ENCODE data around the gene CTNNBIP1.

CTNNBIP1 gene

DNA sequence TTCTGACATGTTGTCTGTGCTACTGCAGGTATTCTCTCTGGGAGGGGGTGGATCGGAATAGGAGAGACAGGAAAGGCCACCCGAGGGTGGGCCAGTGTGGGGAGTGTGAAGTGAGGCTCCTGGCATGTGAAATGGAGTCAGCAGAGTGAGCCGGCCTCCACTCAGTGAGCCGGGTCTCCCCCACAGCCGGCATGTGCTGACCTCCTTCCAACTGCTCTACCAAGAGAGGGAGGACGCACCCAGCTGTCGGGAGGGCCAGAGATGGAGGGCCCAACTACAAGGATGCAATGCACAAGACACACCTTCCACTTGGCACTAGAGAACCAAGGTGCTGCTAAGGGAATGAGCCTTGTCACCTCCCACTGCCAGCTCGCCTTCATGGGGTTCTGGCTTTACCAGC lies 58.1 kb downstream of the CTNNBIP1 start:
- no peak for DNase-seq

DNA sequence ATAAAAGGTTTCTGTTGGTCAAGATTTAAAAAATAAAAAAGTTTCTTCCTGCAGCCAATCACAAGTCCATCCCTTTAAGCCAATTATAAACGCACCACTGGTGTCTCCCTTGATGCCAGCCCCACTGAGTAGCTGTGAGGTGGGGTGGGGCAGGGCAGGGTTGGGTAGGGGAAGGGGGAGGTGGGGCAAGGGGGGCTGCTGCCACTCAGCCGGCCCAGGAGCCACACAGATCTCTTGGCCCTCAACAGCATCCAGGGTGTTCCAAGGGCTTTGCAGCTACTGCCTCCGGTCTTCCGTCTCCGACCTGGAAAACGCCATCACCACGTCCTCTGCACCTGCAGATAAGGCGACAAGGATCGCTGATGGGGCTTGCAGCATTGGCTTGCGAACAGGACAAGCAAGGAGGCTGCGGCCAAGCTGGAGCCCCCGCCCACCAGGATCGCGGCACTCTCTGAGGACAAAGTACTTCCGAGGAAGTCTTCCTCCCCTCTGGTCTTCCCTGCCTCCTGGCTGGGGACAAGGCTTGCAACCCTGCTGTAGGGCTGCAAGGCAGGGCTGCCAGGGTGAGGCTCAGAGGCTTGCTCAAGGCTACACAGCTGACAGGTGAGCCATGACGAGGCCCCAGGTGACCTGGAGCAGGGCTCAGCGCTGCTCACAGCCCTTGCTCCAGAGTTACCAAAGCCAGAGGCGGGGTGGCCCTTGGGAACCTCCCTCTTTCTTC lies 59.5 kb downstream of the CTNNBIP1 start:
- no peak for DNase-seq

DNA sequence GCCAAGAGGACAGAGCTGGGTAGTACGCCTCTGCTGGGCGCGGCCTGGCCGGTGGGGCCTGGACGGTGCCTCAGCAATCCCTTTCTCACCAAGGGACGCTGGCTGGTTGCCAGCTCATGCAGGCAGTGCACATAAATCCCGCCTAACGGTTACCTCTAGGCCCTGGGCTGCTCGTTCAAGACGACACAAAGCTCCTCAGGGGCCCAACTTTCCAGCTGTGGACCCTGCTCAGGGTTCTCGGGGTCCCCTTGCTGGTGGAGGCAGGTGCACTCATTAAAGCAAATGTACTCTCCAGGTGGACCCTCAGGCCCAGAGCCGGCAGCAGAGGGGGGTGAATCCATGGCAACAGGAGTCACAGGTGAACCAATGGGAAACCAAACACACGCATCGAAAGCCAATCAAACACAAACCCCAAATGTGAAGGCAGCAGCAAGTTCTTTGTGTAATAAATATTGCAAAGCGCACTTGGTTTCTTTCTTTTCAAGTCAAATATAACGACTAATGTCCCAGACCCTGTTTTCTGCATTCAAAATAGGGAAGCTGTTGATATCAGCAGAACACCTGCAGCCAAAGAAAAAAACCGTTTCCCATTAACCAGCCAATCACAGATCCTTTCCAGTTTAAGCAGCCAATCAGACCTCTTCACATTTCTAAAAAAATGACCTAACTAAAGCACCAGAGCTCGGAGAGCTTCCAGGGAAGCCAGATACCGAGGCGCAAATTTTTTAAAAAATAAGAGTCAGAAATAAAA lies 60.2 kb downstream of the CTNNBIP1 start:
- DNase-seq = peak; percentile 34

DNA sequence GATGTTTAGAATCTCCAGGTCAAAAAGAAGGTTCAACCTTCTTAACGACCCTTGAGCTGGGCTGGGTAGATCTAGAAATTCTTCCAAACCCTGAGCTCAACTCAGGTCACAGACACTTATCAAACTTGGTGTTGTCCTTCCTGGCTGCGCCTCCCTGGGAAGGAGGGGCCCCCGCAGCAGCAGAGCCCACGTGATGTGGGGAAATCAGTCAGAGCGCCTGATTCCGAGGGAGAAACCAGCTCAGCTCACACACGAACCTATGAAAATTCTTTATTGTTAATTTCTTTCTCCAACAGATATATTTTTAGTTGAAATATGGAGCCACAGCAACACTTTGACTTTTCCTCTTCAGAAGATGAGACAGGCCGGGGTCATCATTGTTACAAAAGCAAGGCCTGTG lies 62.0 kb downstream of the CTNNBIP1 start:
- no peak for DNase-seq

DNA sequence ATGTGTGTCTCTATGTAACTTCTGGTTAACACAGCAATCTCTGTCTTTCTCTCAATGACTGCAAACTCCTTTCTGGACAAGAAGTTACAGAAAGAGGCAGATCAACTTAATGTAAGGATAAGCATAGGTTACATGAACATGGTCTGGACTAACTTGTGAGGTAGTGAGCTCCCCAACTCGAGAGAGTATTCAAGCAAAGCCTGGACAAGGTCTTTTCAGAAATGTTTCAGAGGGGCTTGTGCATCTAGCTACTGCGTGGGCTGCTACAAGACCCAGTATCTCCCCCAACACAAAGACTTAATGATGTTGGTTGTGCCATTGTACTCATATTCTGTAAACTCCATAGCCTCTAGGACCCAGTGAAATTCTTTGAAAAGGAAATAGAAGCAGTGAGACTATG lies 62.8 kb downstream of the CTNNBIP1 start:
- DNase-seq = no peak

DNA sequence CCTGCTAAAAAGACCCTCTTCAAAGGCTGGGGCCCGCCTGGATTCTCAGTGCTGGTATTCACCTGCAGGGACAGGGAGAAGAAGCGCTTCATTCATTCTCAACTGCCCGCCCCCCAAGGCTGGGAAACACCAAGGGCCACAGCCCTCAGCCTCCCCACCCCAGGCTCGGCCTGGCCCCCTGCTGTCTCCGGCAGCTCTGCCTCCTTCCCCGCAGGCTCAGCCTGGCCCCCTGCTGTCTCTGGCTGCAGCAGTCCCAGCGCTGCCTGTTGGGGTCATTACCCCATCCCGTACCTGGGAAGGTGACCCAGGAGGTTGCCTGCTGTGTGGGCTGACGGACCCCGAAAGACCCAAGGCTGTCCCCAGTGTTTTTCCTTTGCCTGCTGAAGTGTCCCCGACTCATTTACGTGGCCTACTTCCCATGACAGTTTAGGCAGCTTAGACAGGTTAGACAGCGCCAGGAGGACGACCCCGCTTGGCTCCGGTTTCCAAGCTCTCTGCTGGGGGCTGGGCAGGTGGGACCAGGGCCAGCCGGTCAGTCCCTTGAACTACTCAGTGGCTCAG lies 63.4 kb downstream of the CTNNBIP1 start:
- no peak for DNase-seq

DNA sequence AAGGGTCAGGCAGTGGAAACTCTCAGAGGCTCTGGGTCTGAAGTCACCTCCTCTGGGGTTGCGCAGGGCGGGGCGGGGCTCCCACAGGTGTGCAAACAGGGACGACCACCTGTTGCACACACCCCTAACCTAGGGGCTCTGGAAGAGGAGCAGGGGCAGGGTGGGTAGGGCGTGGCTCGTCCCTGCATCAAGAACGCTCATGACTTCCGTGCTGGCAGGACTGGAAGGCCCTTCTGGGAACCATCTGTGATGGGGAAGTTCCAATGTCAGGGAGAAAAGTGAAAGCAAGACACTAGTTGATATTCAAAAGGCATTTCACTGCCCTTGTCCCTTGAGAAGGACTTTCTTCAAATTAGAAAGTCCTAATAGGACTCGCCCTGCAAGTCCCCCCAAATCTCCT lies 64.2 kb downstream of the CTNNBIP1 start:
- DNase-seq = no peak

DNA sequence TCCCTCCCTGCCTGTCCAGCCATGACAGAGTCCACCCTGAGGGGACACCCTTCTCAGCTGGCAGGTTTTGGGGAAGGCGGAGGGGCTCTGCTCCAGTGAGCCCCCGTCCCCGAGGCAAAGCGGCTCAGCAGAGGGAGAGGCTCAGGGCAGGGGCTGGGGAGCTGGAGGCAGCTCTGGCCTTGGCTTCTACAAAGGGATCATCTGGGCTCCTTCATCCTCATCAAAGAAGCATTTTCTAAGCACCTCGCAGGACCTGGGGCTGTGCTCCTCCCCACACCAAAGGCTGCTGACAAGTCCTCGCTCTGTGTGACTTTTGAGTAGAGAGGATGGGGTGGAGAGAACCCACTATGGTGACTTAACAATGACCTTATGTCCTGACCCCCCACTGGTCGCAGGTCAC lies 65.3 kb downstream of the CTNNBIP1 start:
- no peak for DNase-seq

DNA sequence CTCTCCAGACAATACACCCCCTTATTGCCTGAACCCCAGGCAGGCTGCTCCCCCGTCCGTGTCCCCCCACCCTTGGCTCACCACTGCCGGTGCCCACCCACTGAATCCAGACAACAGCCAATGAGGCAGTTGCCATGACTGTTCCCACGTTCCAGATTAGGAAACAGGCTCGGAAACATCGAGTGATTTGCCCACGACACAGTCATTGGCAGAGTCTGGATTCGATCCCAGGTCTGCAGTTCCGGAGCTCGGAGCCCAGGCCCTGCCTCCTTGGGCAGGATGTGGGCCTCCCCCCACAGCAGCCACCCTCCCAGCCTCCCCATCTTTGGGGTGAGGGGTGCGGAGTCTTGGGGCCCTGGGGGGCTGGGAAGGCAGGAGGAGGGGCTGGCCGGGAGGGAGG lies 66.0 kb downstream of the CTNNBIP1 start:
- no peak for DNase-seq

DNA sequence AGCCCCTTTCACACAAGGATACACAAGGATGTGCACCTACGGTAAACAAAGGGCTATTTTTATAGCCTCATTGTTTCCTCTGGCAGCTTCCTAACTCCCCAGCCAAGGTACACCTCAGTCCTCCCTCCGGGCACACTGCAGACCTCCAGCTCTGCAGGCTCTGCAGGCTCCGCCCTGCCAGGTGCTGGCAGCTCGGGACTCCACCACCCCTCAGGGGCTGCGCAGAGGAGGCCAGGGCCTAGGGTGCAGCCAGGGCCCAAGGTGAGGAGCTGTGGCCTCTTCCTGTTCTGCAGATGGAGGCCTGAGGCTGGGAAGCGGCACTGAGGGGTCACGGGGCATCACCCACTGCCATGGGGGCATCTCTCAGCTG lies 66.5 kb downstream of the CTNNBIP1 start:
- DNase-seq = no peak

DNA sequence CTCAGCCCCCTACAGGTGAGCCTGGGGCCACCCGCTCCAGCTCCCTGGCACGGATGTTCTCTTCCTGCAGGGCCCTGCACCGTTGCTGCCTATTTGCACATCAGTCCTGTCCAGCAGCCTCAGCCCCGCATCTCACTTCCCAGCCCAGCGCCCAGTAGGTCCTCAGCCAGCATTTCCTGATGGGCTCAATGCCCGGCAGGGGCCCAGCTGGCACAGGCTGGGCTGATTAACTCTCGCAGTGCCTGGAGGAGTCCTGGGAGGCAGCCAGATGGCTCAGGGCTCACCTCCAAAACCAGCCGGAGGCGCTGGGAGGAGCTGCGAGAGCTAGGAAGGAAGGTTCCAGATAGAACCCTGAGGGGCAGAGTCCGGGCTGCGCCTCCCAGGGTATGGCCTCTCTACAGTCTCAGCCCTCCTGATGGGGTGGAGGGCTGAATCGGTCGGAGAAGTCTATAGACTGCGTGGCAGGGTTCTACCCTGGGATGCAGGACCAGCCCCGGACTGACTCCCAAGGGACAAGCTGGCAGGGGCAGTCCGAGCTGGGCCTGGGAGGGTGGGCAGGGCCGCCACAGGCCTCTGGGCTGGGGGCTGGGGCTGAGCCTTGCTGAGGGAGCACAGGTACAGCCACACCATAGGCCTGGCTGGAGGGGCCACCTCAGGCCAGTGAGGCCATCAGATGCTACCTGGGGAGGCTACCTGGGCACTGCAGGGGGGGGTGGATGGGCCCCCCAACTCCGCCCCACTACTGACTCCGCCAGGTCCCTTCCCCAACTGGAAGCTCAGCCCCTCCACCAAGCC lies 67.1 kb downstream of the CTNNBIP1 start:
- no peak for DNase-seq

DNA sequence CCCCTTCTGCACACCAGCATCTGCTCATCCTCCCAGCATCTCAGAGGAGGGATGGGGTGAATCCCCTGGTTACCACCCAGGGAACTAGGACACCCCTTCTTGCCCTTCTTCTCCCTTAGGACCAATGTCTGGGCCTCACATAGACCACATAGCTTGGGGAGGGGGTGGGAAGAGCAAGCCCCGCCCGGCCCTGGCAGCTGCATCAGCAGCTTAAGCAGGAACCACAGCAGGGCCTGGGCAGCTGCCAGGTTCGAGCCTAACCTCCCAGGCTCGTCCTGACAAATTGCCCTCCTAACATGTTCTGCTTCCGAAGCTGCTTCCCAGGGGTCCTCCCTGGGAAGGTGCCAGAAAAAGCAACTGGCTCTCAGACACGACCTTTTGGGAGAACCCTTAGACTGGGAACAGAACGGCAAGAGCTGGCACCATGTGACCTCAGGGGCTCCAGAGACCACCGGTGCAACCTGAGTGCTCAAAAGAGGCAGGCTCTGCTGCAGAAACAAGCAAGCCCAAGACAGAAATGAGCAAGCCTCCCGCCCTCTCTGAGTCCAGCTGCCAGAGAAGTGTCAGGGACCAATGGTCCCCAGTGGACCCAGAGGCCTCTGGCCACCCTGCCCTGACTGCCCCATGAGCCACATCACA lies 67.9 kb downstream of the CTNNBIP1 start:
- DNase-seq = no peak

DNA sequence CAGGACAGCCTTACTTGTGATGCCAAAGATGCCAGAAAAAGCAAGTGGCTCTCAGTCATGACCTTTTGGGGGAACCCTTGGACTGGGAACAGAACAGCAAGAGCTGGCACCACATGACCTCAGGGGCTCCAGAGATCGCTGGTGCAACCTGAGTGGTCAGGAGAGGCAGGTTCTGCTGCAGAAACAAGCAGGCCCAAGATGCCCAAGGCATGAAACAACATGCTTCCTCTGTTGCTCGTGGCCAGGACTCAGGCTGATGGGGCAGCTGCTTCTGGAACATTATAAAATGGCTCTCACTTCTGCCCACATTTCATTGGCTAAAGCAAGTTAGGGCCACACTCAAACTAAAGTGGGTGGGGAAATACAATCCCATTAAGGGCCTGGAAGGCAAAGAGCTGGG lies 68.6 kb downstream of the CTNNBIP1 start:
- no peak for DNase-seq

DNA sequence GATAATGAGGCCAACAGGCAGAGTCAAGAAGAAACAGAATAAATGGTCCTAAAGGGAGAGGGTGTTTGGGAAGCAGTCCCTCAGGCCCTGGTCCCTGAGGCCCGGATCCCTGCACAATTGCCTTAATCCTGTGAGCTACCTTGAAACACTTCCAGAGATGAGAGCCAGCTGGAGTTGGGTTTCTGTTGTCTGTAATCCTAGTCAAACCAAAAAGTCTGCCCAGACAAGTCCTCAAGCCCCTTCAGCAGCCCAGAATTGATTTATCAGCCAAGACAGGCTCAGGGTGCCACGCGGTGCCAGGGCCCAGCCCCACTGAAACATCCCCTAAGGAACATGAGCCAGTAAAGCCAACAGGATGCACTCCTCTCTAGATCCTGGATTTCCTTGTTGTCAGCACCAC lies 69.9 kb downstream of the CTNNBIP1 start:
- DNase-seq = no peak

DNA sequence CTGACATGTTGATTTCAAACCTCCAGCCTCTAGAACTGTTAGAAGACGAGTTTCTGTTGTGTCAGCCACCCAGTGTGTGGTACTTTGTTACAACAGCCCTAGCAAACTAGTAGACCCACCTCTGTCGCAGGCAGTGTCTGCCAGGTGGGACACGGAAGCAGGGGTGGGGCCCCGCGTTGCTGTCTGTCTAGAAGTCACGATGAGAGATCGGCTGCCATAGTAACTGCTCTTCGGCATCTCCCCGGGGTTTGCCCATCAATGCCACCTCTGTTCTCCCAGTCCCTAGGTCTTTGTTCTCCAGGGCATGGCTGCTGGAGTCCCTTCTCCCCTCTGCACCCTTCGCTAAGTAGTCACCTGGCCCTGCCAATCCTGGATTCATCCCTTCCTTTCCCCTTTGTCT lies 71.1 kb downstream of the CTNNBIP1 start:
- DNase-seq = no peak

DNA sequence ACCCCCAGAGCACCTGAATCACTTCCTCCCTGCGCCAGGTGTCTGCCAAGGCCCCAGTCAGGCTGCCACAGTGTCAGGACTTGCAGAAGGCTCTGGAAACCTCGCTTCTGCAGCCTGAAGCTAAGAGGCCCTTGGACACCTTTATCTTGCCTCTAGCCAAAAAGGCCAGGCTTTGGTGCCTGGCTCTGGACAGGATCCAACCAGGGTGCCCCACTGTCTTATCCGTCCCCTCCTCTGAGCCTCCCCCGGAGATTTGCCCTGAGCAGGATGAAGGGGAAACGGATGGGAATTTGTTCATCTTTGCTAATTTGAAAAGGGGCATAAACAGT lies 73.5 kb downstream of the CTNNBIP1 start:
- no peak for DNase-seq

DNA sequence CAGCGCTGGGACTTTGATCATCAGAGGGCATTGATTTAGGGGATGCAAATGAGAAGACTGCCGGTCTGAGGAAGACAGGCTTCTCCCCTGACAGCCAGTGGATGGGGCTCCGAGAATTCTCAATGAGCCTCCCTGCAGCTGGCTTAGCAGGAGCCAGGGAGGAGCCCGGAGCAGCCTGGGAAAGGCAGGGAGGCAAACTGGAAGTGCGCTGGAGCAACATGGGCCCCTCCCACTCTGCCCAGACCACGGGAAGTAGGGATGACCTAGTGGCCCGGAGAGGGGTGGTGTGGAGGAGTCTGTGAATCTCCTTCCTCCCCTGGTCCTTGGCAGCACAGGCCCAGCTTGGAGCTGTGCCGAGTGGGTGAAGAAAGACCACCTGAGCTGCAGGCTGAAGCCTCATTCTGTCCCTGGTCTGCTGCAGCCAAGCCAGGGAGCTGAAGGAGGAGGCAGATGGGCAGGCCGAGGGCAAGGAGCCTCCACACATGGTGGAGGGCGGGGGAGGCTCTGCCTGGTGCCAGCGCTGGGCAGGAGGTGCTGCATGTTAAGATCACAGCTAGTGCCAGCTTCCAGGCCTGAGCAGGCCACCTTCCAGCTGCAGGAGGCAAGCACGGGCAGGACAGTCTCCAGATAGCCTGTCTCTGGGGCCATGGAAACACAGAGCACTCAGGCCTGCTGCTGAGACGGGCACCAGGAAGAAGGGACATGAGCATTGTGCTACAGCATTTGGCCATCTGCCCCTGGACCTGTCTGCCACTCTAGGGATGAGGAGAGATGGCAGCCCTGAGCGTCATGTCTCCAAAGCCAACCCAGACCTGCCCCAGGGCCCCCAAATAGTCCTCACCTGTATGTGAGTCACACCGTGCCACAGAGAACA lies 74.1 kb downstream of the CTNNBIP1 start:
- DNase-seq = no peak

DNA sequence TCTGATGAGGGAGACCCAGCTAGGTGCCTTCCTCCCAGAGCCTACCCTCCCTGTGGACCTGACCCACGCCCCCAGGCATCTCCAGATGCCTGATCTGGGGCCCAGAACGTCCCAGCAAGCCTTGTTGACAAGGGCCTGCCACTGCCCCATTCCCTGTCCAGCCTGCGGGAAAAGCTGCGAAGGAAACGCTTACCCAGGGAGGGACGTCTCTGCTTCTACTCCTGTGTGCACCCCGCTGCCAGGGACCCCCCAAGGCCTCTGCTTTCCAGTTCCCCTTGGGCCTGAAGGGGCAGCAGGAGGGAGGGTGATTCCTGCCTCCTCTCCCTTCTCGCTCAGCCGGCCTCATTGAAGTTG lies 74.7 kb downstream of the CTNNBIP1 start:
- DNase-seq = no peak

DNA sequence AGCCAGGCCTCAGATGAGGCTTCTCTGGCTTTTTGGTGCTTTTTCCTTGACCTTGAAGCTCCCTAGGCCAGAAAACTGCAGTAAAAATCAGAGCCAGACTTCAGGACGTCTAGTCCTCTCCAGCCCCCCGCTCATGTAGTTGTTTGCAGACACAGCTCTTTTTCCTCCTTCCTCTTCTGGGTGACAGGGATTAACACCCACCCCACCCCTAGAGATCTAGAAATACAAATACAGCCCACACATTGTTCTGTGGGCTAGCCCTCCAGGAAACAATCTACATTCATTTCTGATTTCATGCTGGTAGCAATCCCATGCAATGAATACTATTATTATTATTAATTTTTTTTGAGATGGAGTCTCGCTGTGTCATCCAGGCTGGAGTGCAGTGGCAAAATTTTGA lies 76.4 kb downstream of the CTNNBIP1 start:
- no peak for DNase-seq

DNA sequence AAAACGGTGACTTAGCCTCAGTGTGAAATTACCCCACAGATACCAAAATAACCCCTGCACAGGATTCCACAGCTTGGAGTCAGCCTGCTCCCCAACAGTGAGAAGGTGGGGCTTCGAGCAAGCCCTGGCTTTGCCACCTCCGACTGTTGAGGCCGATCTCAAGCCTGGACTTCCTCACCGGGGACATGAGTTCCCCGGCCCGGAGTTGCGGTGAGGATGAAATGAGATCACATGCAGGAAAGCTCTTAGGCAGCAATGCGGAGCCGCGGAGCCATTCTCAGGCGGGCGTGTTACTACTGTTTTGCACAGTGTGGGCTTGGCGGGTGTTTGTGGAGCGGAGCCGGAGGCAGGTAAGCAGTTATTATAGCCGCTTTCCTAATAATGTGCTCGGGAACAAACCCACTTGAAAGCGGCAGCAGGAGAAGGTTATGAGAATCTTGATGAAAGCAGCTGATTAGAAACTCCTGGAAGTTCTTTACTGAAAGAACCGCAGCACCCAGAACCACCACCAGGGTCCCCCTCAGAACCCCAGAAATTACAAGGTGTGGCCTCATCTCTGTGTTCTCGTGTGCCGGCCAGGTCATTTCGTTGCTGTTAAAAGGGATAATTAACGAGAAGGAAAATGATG lies 82.4 kb downstream of the CTNNBIP1 start:
- DNase-seq = no peak

DNA sequence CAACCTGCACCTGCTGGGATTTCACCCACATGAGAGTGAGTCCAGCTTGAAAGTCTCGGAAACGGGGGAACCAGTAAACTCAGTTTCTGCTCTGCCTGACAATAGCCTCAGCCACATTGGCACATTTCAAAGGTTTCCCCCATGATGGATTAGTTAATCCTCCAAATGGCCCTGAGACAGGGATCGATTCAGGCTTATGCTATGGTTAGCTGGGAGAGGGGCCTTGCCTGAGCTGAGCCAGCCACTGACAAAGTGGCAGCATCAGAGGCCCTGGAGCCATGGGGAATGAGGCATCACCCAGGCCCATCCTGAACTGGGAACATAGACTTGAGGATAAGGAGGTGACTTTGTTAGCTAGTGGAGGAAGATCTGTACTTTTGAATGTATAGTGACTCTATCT lies 83.5 kb downstream of the CTNNBIP1 start:
- no peak for DNase-seq

DNA sequence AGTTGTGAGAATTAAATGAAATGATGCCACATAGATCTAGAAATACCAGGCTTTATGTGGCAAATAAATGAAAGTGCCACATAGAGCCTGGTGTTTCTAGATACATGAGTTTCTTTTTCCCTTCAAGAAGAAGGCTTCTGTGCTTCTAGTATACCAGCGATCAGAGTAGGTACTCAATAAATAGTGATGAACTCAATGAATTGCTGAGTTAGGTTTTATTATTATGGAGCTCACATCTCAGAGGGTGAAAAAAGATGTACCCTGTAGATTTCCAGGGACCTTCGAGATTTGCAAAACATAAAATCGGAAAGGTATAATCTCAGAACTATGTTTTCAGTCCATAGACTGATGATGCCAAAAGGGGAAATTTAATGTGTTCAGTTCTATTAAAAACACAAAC lies 84.0 kb downstream of the CTNNBIP1 start:
- no peak for DNase-seq

Measured in CD4-positive, alpha-beta T cell treated with Interleukin-21 for 1 hour (primary cell).